GM18861 (cell line): ENCODE measurements around the gene SLC35E2B.
"Not testable (repeated sequence)": the region's sequence is repeated elsewhere in the genome, so short reads cannot be mapped to it uniquely, and the experiment has no call there.

Experiments
- ATAC-seq: cut with Tn5 transposase; IDR thresholded peaks from one replicate; pipeline ENCODE4 v1.9.1; 2021; ENCODE audit not compliant: unreplicated experiment

SLC35E2B gene

GRCh38 chr1:1677718-1678580, 14.6 kb downstream of the SLC35E2B start:
- ATAC-seq: peak; percentile 60

DNA sequence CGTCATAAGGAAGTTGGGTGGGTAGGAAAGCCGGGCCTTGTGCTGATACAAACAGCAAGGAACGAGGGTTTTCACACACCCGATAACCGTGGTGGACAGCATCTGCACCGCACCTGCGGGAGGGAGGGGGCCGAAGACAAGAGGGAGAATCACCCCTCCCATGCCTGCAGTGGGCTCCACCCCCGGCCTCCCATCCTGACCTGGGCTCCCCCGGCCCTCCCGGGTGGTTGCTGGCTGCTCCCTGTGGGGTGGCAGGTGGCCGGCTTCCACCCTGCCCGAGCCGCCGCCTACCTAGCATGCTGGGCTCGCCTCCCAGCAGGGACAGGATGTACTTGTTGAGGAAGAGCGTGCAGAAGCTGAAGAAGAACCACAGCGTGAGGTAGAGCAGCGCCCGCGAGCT, 16.5 kb downstream of the SLC35E2B start:
- ATAC-seq: not testable (repeated sequence)

DNA sequence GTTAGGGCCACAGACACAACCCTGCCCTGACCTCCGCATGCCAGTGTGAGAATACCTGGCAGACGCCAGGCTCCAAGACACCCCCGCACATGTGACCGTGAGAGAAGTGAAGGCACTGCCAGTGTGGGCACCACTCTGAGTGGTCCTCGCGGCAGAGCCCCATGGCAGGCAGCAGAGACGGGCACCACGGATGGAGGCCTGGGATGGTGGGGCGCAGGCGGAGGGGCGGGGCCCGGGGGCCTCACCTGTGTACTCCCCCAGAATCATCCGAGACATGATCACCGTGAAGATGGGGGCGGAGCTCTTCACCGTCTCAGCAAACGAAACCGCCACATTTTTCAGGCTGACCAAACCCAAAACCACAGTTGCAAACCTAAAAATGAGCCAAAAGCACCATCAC, 17.4 kb downstream of the SLC35E2B start:
- not testable (repeated sequence) for ATAC-seq

DNA sequence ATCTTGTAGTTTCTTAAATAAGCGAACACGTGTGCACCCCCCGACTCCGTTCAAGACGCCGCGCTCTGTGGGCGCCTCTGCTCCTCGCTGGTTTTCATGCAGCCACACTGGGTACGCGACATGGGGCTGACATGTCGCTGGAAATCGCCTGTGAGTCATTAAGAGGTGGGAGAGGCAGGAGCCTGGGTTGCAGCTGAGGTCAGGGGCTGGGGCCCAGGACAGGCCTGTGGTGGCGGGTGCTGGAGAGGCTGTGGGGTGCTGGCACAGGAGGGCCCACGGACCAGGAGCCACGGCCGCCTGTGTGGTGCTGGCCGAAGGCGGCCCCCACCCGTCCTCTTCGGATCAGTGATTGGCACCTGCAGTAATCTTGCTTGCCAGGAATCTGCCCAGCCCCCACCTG, 17.8 kb downstream of the SLC35E2B start:
- ATAC-seq: not testable (repeated sequence)

DNA sequence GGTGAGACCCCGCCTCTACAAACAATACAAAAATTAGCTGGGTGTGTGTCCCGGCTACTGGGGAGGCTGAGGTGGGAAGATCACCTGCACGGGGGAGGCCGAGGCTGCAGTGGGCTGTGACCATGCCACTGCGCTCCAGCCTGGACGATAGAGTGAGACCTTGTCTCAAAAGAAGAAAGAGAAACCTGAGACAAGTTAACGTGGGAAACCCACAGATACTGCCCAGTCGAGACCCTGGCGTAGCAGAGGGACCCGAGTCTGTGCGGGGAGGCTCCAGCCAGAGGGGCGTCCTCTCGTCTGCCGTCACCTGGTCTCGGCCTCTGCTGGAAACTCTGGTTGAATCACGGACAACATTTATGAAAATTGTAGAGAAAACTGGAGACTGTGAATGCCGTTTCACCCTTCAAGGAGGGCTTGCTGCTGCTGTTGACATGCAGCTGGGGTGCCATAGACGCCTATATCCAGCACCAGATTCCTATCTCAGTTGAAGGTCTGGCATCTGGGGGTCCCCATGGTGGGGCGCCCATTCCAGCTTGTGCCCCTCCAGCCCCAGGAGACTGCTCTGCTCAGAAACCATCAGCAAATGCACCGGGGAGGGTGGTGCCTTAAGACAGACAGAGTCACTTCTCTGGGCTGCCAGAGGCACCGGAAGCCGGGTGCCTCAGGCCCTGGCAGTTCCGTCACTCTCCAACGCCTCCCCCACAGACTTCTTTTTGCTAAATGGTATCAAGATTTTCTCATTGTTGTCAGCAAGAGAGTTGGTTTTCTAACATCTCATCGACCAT, 20.2 kb downstream of the SLC35E2B start:
- no peak for ATAC-seq

DNA sequence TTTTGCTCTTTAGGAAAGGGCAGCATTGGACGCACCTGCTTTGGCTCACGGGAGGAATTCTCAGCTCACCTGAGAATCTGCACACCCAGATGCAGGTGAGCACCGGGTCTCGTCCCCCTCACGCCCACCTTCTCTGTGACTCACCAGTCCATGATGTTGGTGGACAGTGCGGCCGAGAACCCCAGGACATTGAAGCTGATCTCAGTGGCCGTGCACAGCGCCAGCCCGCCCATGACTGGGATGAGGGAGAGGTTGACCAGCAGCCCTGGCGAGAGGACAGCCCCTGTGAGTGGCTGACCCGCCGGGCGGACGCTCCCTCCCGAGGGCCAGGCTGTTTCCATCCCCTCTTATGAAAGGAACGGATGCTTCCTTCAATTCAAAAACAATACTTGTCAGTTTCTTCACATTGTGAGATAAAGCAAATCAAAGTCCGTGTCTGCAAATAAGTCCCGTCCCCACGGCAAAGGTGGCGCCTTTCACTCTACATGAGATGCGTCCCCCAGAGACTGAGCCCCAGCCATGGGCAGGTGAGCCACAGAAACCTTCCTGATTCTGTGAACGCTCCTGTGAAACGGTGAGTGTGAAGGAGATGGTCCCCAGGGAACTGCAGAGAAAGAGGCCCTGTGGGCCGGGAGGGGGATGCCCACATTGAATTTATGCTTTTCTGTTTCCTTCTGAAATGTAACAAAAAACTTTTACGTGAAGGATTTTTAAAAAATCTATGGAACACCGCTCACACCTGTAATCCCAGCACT, 21.1 kb downstream of the SLC35E2B start:
- no peak for ATAC-seq

GRCh38 chr1:1670866-1671265, 21.7 kb downstream of the SLC35E2B start:
- ATAC-seq: no peak

DNA sequence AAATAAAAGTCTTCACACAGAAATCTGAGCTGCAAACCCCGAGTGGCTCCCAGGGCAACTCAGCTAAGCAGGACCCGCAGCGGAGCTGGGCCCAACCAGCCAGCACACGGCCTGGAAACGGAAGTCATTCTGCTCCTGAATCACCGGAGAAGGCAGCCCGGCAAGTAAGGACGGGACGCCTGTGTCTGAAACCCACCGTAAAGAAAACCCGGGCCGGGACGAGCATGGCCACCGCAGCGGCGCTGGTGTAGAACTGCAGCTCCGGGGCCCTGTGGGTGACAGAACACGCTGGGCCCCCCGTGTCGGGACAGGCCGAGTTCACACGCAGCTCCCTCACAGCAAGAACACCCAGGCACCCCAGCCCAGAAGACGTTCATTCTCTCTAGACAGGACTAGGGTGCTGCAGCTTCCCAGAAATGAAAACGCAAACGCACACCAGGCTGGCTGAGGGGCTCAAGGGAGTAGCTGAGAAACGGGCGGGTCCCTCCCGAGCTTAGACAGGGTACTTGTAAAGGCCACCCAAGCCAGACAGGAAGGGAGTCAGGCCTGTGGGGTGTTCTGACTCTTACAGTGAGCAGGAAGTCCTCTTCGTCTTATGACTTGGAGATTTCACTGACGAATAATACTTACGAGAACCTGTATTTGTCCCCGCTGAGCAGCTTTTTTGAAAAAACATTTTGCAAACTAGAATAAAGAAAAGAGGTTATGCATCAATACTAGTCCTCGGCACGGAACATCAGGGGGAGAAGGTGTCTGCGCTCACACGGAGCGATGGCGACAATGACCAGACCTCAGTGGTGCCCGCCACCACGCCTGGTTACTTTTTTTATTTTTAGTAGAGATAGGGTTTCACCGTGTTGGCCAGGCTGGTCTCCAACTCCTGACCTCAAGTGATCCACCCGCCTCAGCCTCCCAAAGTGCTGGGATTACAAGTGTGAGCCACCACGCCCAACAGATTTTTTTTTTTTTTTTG, 22.8 kb downstream of the SLC35E2B start:
- ATAC-seq: no peak

DNA sequence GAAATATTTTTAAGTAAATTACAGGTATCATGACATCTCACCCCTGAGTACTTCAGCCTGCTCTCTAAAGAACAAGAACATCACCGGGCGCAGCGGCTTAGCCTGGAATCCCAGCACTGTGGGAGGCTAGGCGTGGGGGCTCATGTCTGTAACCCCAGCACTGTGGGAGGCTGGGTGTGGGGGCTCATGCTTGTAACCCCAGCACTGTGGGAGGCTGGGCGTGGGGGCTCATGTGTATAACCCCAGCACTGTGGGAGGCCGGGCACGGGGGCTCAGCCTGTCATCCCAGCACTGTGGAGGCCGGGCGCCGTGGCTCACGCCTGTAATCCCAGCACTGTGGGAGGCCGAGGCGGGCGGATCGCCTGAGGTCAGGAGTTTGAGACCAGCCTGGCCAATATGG, 26.1 kb downstream of the SLC35E2B start:
- no peak for ATAC-seq

GRCh38 chr1:1665815-1666251, 26.8 kb downstream of the SLC35E2B start:
- ATAC-seq: no peak

DNA sequence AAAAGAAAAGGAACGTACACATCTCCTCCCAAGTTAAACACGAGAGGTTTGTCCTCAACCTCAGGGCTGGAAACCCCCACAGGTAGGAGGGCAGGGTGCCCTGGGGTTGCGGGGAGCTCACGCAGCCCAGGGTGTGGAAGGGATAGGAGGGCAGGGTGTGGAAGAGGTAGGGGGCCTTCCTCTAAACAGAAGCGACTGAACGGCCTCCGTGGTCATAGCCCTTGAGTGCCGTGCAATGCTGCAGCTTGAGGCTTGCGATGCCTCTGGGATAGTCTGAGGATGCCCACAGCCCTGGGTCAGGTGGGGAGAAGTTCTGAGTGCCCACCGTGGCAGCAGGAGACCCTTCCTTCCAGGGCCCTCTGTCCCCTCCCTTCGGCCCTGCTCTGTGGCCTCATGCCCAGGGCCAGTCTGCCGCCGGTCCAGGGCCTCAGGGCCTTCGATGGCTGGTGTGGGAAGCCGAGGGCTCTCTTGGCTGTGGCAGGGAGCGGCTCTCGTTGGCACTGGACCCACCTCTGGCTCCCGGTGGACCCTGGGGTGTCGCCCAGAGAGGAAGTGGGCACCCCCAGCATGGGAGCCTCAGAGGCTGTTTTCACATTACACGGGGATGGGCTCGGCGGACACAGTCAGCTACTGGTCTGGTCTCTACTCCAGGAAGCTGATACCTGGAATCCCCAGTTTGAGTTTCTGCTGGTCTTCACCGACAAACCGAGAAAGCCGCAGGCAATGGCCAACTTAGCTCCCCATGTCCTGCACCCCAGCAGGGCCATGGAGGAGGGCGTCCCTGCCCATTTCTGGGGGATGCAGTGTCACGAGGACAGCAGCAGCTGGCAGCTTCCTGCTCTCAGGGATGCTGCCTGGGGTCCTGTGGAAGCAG, 27.4 kb downstream of the SLC35E2B start:
- no peak for ATAC-seq

GRCh38 chr1:1664318-1664717, 28.3 kb downstream of the SLC35E2B start:
- not testable (repeated sequence) for ATAC-seq

- not testable (repeated sequence) for ATAC-seq
Measured at GRCh38 chr1:1662830-1663560, 29.6 kb downstream of the SLC35E2B start.

DNA sequence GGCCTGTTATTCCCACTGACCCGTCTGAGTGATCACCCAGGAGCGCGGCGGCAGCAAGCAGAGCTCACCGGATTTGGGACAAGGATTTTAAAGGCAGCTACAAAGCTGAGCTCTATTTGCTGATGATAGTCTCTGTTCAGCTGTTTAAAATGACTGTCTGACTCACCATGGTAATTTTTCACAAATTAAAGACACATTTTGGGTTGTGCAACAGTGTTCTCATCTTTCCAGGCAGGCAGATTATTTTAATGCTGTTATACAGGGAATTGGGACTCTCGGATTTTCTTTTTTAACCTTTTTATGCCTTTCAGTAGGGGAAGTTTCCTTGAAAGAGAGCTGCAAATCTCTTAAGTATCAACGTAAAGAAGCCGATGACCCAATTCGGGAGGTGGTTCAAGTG, 30.2 kb downstream of the SLC35E2B start:
- not testable (repeated sequence) for ATAC-seq

DNA sequence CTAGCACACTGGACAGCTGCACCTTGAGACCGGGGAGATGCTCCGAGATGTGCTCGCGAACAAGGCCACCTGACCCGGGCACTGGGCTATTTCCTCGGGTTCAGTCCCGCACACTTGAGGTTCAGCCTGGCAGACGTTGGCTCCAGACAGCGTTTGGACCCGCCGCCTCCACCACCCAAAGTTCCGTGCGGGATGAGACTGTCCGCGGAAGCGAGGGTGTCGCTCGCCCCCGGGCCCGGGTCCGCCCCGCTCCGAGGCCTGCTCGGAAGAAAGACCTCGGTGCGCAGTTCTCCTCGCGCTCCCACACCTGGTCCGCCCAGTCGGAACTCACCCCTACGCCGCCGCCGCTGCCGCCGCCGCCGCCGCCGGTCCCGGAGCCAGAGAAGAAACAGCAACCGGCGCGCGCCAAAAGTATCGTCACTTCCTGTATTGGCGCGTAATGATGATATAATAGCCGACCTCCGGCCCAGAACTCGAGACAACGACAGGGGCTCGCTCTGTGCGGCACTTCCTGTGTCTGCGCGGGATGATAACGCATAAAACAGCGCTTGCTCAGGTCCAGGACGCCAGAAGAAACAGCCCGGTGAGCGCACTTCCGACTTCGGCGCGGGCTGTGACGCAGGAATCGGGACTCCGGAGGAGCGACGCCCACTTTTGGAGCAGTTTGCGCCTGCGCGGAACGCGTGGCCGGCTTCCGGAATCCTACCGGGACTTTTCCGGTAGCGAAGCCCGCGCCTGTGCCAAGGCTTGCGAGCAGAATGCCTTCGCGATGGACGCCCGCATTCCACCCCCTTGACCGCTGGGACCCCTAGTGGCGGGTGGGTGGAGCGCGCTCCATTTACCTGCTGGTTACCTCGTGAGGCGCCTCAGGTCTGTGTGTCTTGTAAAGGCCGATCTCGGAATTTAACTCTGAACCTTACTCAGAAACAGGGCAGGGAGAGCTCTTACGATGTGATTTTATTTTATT, 33.7 kb downstream of the SLC35E2B start, which contains the start of gene CDK11B:
Gene CDK11B, minus strand, starts transcription at position 422 of the 967 bp plus-strand sequence. CDS start 1,519 bp downstream, outside the sequence.
- peak; percentile 67 for ATAC-seq

DNA sequence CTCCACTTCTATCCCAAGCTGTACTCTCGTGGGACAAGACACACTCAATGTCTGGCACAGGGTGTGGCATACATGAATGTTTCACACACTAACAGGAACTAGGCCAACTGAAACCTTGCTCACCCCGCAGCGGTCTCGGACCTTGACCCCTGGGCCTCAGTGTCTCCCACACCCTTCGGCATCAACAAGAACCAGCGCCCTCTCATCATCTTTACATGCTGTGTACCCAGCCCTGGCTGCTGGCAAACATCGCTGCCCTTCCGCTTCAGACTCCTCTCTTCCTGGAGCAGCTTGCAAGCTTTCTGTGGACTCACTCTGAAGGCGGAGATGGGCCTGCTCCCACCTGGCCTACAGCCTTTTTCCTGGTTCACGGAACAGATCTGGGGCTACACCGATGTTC, 44.3 kb downstream of the SLC35E2B start:
- ATAC-seq: not testable (repeated sequence)

DNA sequence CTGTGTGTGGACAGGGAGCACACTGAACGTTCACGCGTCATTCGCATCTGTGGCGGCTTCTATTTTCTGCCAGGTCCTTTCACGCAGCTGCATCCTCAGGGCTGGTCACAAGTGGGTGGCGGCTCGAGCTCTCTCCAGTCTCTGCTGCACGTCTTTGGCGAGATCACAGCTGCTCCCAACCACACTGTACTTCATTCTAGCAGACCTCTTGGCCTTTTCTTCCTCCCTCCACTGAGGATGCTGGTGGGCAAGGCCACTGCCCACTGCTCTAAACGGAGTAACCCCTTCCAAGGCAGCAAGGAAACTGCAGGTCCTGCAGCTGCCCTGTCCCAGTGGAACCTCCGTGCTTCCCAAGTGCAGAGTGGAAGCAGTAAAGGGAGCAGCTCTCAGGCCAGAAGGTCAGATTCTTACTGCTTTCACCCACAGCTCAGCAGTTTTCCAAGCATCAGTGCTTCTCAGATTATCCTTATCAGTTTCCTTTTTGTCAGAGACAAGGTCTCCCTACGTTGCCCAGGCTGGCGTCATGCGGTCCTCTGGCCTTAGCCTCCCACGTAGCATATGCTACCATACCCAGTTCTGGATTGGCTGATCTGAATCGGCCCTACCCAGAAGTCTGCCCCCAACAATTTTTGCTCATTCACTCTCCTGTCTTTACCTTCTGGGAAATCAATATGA, 44.9 kb downstream of the SLC35E2B start:
- ATAC-seq: not testable (repeated sequence)
